Measurements from ENCODE around the gene OSBP. TPM values are rescaled to one million over a fixed set of nuclear protein-coding genes. Genes with fewer than 3 reads are reported as not detected.

Gene OSBP
- total and polyA plus RNA-seq, 9 of the 15 experiments (the other 6 are each of a cell fraction or from before 2014, with no cell fraction given) = 11.7 to 49.0 (median 28.7) TPM

GRCh38 chr11:59551659-59552521 is 63.7 kb downstream of the OSBP start (continued):
- TF ChIP-seq THRAP3 (IDR thresholded peaks at IDR 0.05; ENCODE audit: borderline replicate concordance) (no peak), ZFP91 (CRISPR knock-in tag; IDR thresholded peaks at IDR 0.05) (no peak), ZBTB49 (CRISPR knock-in tag; IDR thresholded peaks at IDR 0.05; ENCODE audit: borderline replicate concordance) (no peak), ZNF175 (CRISPR knock-in tag; IDR thresholded peaks at IDR 0.05; ENCODE audit: low read depth) (0 out of 2 replicates have a peak, but pooled peaks have one; percentile 40), IRF1 (CRISPR knock-in tag; IDR thresholded peaks at IDR 0.05; ENCODE audit: borderline replicate concordance) (no peak), ZFP36 (IDR thresholded peaks at IDR 0.05; ENCODE audit: low read depth, low read length, partially characterized antibody) (no peak), ZNF764 (CRISPR knock-in tag; IDR thresholded peaks at IDR 0.05; ENCODE audit: low read depth) (0 out of 2 replicates have a peak, but pooled peaks have one; percentile 69), CHD2 (IDR thresholded peaks at IDR 0.05; ENCODE audit: low read depth, low read length) (no peak), ZNF197 (CRISPR knock-in tag; IDR thresholded peaks at IDR 0.05; ENCODE audit: low read depth) (no peak), MIER1 (IDR thresholded peaks at IDR 0.05; ENCODE audit: low read depth) (no peak), POLR2H (tag; IDR thresholded peaks at IDR 0.05; ENCODE audit: low read depth) (peak; percentile 99), PCBP2 (IDR thresholded peaks at IDR 0.05; ENCODE audit: low read depth, low read length, poor library complexity, severe bottlenecking) (no peak), KAT7 (CRISPR knock-in tag; IDR thresholded peaks at IDR 0.05; ENCODE audit: borderline replicate concordance) (no peak), FOXK2 (conservative IDR thresholded peaks at IDR 0.05 in 1 of 2, IDR thresholded peaks at IDR 0.05 in 1 of 2; ENCODE audit: low read depth in 2 of 2) (peak in 1 of 2 experiments; percentile 18; a peak in 1 of 4 replicates), HIVEP1 (CRISPR knock-in tag; IDR thresholded peaks at IDR 0.05) (no peak), ZNF395 (CRISPR knock-in tag; IDR thresholded peaks at IDR 0.05) (peak; percentile 75), TFAM (CRISPR knock-in tag; conservative IDR thresholded peaks at IDR 0.05) (no peak), PHB2 (IDR thresholded peaks at IDR 0.05; ENCODE audit: low read depth) (0 out of 2 replicates have a peak, but pooled peaks have one; percentile 17)

Measured in K562 (cell line).